Activated naive CD4-positive, alpha-beta T cell treated with anti-CD3 and anti-CD28 coated beads, Interleukin-2, amount 50 U/mL, for 72 hours (primary cell): ENCODE data around the gene RIOX2. TPM values are rescaled to one million over a fixed set of nuclear protein-coding genes. Genes with fewer than 3 reads are reported as not detected.
"Not testable (repeated sequence)": the region's sequence is repeated elsewhere in the genome, so short reads cannot be mapped to it uniquely, and the experiment has no call there.

Experiments used
- ATAC-seq, 2 donors: fragments of 150-1000 bp; cut with Tn5 transposase; 2 replicates each; pipeline ENCODE4 v1.10.0; 2021; ENCODE audit warnings: mild to moderate bottlenecking in 2 of 2, moderate library complexity in 2 of 2
- DNase-seq, 2 donors: peaks; one replicate each; pipeline ENCODE4 v3.0.0; 2021 to 2022; ENCODE audit warnings: low spot score in 2 of 2
- H3K27ac Mint-ChIP-seq, 2 donors: one replicate each; pipeline ENCODE4 v1.8.0; 2022; ENCODE audit warnings: mild to moderate bottlenecking in 2 of 2, mixed read lengths in 2 of 2
- H3K36me3 Mint-ChIP-seq, 2 donors: one replicate each; pipeline ENCODE4 v1.8.0; 2022; ENCODE audit warnings: mixed read lengths in 2 of 2
- H3K9me3 Mint-ChIP-seq, 2 donors: one replicate each; pipeline ENCODE4 v1.8.0; 2022; ENCODE audit warnings: mixed read lengths in 2 of 2
- total RNA-seq, 2 donors: library from RNA; stranded (reverse); gene quantifications; one replicate each; pipeline ENCODE4 v1.2.3, GENCODE V29; 2022

Gene RIOX2
- 10 to 100 TPM in 1 of 2 donors, 1 to 10 TPM in 1; 9.3 to 38.9 TPM for total RNA-seq

- Mint-ChIP-seq H3K27ac (peak within 1 kb of the TSS; percentile 92 to 98), H3K36me3 (peaks cover 9 to 13% of the 10 kb centered on the region in 2 donors), H3K9me3 (no peaks in the 10 kb centered on the region)
- ATAC-seq (peak; percentile 92 to 94), DNase-seq (peak; percentile 77 to 78)
These were observed at the start of gene RIOX2 for GRCh38 chr3:97971679-97972567. TSS of gene RIOX2 (minus strand) at chr3:97972431. CDS start at chr3:97967593, 4,838 bp downstream.

DNA sequence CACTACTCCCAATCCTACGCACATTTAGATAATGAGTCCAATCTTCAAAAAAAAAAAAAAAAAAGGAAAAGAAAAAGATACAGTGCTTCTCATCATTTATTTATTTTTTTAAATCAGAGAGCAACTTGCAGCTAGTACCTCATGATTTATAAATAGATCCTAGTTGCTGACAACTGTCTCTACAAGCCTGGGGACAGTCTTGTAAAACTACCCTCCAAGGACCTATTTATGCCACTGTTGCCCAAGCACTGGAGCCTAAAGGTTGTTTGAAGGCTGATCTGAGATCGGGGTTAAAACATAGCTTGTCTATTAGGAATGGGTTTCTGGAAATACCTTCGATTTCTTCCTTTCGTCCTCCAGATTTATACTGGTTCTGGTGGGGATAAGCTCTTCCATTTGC lies 48.2 kb upstream of the RIOX2 start:
- no peaks in the 10 kb centered on the region for H3K36me3 Mint-ChIP-seq
- H3K27ac Mint-ChIP-seq: no peak overlapping the region
- no peaks in the 10 kb centered on the region for H3K9me3 Mint-ChIP-seq
- no peak for ATAC-seq
- DNase-seq: no peak

- DNase-seq (no peak), ATAC-seq (no peak)
- no peaks in the 10 kb centered on the region for H3K36me3 Mint-ChIP-seq
- H3K27ac Mint-ChIP-seq: no peak overlapping the region
- no peaks in the 10 kb centered on the region for H3K9me3 Mint-ChIP-seq
These were observed 46.1 kb upstream of the RIOX2 start for GRCh38 chr3:98018301-98018700.

- ATAC-seq (no peak), DNase-seq (no peak)
- H3K27ac Mint-ChIP-seq: no peak overlapping the region
- no peaks in the 10 kb centered on the region for H3K36me3 Mint-ChIP-seq
- H3K9me3 Mint-ChIP-seq: no peaks in the 10 kb centered on the region
These were observed 42.0 kb upstream of the RIOX2 start for GRCh38 chr3:98014268-98014585.

DNA sequence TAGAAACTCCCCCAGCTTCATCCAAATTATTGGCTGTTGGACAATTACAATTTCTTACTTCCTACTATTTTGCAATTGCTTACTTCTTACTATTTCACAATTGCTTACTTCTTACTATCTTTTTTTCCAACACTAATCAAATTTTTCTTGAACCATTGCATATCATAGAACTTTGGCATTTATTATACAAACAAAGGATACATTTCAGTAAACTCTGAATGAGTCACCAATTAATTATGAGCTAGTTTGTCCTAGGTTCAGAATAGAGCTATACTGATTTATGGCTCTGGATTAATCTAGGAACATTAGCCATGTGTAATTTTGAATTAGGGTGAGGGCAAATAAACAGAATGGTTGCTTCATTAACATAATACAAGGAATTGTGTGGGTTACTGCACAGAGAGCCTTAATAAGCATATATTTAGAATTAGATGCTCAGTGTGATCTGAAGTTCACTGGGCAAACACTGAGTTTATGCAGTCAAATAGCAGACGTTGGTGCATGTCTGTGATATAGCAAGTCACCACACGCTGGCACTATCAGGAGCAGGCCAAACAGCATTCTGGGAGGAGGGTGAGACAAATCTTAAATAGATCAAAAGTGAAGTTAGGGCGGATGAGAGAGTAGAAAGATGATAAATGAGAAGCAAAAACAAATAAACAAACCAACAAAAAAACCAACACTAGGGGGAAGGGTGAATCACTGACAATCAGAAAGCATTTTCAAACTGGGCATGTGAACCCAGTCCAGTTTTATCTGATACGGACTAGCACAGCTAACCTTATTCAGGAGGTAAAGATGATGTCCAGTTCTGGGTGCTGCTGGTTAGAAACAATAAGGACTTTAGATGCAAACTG lies 41.4 kb upstream of the RIOX2 start:
- ATAC-seq (no peak), DNase-seq (no peak)
- no peaks in the 10 kb centered on the region for H3K9me3 Mint-ChIP-seq
- H3K36me3 Mint-ChIP-seq: no peaks in the 10 kb centered on the region
- no peak overlapping the region for H3K27ac Mint-ChIP-seq

DNA sequence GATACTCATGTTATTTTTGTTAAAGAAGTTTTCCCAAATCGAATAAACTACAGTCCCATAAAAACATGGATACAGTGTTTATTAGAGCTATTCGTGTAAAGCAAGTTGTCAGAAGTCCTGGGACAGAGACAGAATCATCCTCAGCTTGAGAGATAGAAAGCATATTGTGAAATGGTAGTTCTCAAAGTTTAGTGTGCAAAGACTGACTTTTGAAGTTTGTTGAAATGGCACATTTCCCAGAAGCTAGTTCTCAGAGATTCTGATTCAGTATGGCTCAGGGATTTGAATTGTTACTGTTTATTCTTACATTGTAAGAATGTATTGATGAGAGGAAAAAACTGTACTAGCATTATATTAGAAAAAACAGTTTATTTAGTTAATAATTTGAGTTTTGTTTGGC lies 40.7 kb upstream of the RIOX2 start:
- ATAC-seq (no peak), DNase-seq (no peak)
- Mint-ChIP-seq H3K36me3 (no peaks in the 10 kb centered on the region), H3K9me3 (no peaks in the 10 kb centered on the region), H3K27ac (no peak overlapping the region)

GRCh38 chr3:98010883-98011449 lies 38.7 kb upstream of the RIOX2 start:
- not testable (repeated sequence) for H3K9me3 Mint-ChIP-seq, H3K36me3 Mint-ChIP-seq, DNase-seq, ATAC-seq, H3K27ac Mint-ChIP-seq

- no peak overlapping the region for H3K27ac Mint-ChIP-seq
- ATAC-seq: no peak
These were observed 38.1 kb upstream of the RIOX2 start for GRCh38 chr3:98010194-98010882.

GRCh38 chr3:98008855-98009254 lies 36.6 kb upstream of the RIOX2 start:
- H3K36me3 Mint-ChIP-seq: no peaks in the 10 kb centered on the region
- H3K27ac Mint-ChIP-seq: no peak overlapping the region
- ATAC-seq (no peak), DNase-seq (no peak)
- peaks cover 0 to 4% of the 10 kb centered on the region in 2 donors for H3K9me3 Mint-ChIP-seq

More at GRCh38 chr3:98010194-98010882, 38.1 kb upstream of the RIOX2 start:
- H3K36me3 Mint-ChIP-seq: no peaks in the 10 kb centered on the region
- no peak for DNase-seq
- H3K9me3 Mint-ChIP-seq: peaks cover 0 to 4% of the 10 kb centered on the region in 2 donors

DNA sequence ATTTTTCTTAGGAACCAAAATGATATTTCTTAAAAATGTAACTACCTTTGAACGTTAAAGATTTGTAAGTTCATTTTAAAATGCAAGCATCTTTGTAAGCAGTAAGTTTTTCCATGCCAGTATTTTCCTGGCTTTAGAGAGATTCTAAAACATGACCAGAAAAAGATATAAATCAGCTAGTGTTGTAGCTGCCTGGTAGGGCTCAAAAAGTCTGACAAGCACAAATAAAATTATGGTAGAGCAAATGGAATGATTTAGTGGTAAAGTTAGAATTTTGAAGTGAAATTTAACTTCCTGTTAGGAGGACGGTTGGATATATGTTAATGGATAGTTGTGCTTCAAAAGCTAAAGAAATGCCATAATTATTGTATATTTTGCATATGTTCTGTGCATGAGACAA lies 33.2 kb upstream of the RIOX2 start:
- no peak overlapping the region for H3K27ac Mint-ChIP-seq
- ATAC-seq (no peak), DNase-seq (no peak)
- peaks cover 0 to 4% of the 10 kb centered on the region in 2 donors for H3K9me3 Mint-ChIP-seq
- no peaks in the 10 kb centered on the region for H3K36me3 Mint-ChIP-seq

- ATAC-seq (no peak), DNase-seq (no peak)
- Mint-ChIP-seq H3K9me3 (peaks cover 0 to 4% of the 10 kb centered on the region in 2 donors), H3K36me3 (no peaks in the 10 kb centered on the region), H3K27ac (no peak overlapping the region)
These were observed 32.5 kb upstream of the RIOX2 start for GRCh38 chr3:98004721-98005120.

DNA sequence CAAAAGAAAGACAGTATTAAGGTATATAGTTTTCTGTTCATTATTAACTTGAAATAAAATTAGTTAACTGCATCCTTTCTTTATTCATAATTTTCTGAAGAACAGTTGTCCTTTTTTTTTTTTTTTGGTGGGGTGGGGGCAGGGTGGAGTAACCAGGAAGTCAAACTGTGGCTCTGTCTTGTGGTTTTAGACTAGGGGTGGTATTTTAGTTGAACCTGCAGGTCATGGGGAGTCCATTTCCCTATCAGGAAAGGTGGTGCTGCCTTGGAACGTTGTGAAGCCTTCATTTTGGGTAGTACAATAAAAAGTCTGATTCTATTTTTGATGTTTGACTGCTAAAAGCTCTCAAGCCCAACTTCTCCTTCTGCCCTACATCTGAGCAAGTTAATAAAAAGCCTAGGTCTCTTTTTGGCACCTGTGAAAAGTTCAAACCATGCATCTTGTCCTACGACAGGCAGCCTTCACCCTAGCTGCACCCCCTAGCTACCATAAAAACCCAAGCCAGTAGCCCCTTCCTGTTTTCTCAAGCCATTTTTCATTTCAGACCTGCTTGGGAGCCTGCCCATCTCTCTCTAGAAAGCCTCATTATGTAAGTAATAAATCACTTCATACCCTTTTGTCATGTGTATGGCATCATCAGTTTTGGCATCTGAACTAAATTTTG lies 31.2 kb upstream of the RIOX2 start:
- H3K36me3 Mint-ChIP-seq: no peaks in the 10 kb centered on the region
- ATAC-seq (no peak), DNase-seq (no peak)
- H3K27ac Mint-ChIP-seq: no peak overlapping the region
- H3K9me3 Mint-ChIP-seq: peaks cover 0 to 4% of the 10 kb centered on the region in 2 donors

DNA sequence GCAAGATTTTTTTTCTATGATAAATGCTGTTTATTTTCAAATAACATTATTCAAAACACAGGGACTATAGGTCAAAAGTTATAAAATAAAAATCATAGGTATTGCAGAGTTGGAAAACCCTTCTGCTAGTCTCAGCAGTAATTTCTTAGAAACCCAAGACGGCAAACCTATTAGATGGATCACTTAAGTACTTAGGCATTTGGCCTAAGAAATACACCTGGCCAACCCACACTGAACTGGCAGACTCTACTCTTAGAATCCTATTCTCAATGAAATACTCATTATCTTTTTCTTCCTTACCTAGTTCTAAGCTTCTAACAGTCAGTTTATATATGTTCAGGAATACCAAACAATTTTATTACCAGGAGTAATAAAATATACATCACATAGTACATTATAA lies 30.5 kb upstream of the RIOX2 start:
- ATAC-seq: no peak
- peaks cover 0 to 4% of the 10 kb centered on the region in 2 donors for H3K9me3 Mint-ChIP-seq
- no peak overlapping the region for H3K27ac Mint-ChIP-seq

GRCh38 chr3:97999994-98000393 lies 27.8 kb upstream of the RIOX2 start:
- DNase-seq (no peak), ATAC-seq (no peak)
- Mint-ChIP-seq H3K36me3 (no peaks in the 10 kb centered on the region), H3K27ac (no peak overlapping the region), H3K9me3 (no peaks in the 10 kb centered on the region)

More for the DNA sequence above, 30.5 kb upstream of the RIOX2 start:
- H3K36me3 Mint-ChIP-seq: no peaks in the 10 kb centered on the region
- no peak for DNase-seq

DNA sequence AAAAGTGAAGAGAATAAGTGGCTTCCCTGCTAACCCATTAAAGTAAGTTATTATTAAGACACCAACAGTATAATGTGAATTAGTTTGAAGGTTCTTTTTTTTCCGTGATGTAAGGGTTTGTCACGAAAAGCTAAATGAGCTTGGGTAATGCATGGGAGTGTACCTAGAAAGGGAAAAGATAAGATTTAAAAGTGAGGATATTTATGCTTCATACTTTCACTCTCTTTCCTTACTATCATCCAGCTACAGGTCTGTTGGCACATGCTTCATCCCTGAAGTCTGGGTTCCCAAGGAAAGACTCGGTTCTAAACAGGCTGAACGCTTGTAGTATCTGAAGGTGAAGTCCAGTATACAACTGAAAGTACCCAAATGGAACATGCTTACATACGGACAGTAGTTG lies 26.9 kb upstream of the RIOX2 start:
- H3K36me3 Mint-ChIP-seq: no peaks in the 10 kb centered on the region
- no peak for DNase-seq
- no peak overlapping the region for H3K27ac Mint-ChIP-seq
- ATAC-seq: no peak
- H3K9me3 Mint-ChIP-seq: no peaks in the 10 kb centered on the region

DNA sequence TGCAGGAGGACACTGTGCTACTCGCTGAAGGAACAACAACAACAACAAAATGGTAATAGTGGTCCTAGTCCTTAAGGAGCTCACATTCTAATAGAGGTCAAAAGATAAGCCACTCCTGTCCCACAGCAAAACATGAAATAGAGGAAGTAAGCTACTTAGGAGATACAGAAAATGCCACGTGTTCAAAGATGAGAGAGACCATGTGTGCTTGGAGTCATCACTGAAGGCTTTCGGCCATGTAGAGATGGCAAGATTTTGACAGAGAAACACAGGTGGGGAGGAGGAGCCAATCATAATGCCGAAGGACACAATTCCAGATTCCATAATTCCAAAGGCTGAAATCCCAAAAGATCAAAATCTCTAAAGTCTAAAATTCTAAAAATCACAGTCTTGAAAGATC lies 24.8 kb upstream of the RIOX2 start:
- Mint-ChIP-seq H3K27ac (no peak overlapping the region), H3K9me3 (no peaks in the 10 kb centered on the region), H3K36me3 (no peaks in the 10 kb centered on the region)
- no peak for ATAC-seq
- no peak for DNase-seq
